H9 (cell line): ENCODE data around the gene MUC16. TPM values are rescaled to one million over a fixed set of nuclear protein-coding genes. Genes with fewer than 3 reads are reported as not detected.

ENCODE experiments used
- DNase-seq: peaks from one replicate; pipeline ENCODE4 v3.0.0-alpha.2; 2017
- H2AFZ ChIP-seq: one replicate; pipeline ENCODE4 v1.6.1; 2013; ENCODE audit warnings: mild to moderate bottlenecking, low read length, control low read depth, moderate library complexity
- H2AK5ac ChIP-seq: 2 replicates; pipeline ENCODE4 v1.6.1; 2013; ENCODE audit warnings: low read length, control low read depth, mixed read lengths; ENCODE audit not compliant: insufficient read length
- H2BK120ac ChIP-seq: one replicate; pipeline ENCODE4 v1.6.1; 2013; ENCODE audit warnings: low read depth, mild to moderate bottlenecking, low read length, control low read depth, inconsistent platforms; ENCODE audit not compliant: poor library complexity, severe bottlenecking
- H2BK12ac ChIP-seq: 2 replicates; pipeline ENCODE4 v1.6.1; 2013; ENCODE audit warnings: low read length, control low read depth, mixed read lengths, low read depth; ENCODE audit not compliant: insufficient read length
- H2BK15ac ChIP-seq: 2 replicates; pipeline ENCODE4 v1.6.1; 2013; ENCODE audit warnings: low read depth, low read length, control low read depth
- H2BK20ac ChIP-seq: one replicate; pipeline ENCODE4 v1.6.1; 2013; ENCODE audit warnings: low read depth, mild to moderate bottlenecking, low read length, control low read depth, inconsistent platforms; ENCODE audit not compliant: poor library complexity, severe bottlenecking
- H2BK5ac ChIP-seq: 2 replicates; pipeline ENCODE4 v1.6.1; 2013; ENCODE audit warnings: low read length, control low read depth, mixed read lengths; ENCODE audit not compliant: insufficient read length
- H3K14ac ChIP-seq: 2 replicates; pipeline ENCODE4 v1.6.1; 2013; ENCODE audit warnings: low read length, control low read depth; ENCODE audit not compliant: insufficient read depth
- H3K18ac ChIP-seq: 2 replicates; pipeline ENCODE4 v1.6.1; 2013; ENCODE audit warnings: low read depth, mild to moderate bottlenecking, mixed read lengths, low read length, control low read depth; ENCODE audit not compliant: insufficient read length
- H3K23ac ChIP-seq: 2 replicates; pipeline ENCODE4 v1.6.1; 2013; ENCODE audit warnings: low read length, control low read depth, mixed read lengths, low read depth; ENCODE audit not compliant: insufficient read length
- H3K23me2 ChIP-seq: 2 replicates; pipeline ENCODE4 v1.6.1; 2013; ENCODE audit warnings: low read depth, mild to moderate bottlenecking, mixed read lengths, low read length, control low read depth; ENCODE audit not compliant: insufficient read length, poor library complexity, severe bottlenecking
- H3K27ac ChIP-seq: 2 replicates; pipeline ENCODE4 v1.5.1; 2013; ENCODE audit warnings: low read length, control low read depth, mixed read lengths, low read depth; ENCODE audit not compliant: insufficient read length
- H3K27me3 ChIP-seq: 2 replicates; pipeline ENCODE4 v1.6.1; 2013; ENCODE audit warnings: low read length, control low read depth, inconsistent platforms; ENCODE audit not compliant: insufficient read depth
- H3K4ac ChIP-seq: 2 replicates; pipeline ENCODE4 v1.6.1; 2013; ENCODE audit warnings: low read depth, mild to moderate bottlenecking, control low read depth, inconsistent platforms, low read length, moderate library complexity
- H3K4me1 ChIP-seq: 2 replicates; pipeline ENCODE4 v1.6.1; 2013; ENCODE audit warnings: low read length, control low read depth, inconsistent platforms; ENCODE audit not compliant: insufficient read depth
- H3K4me2 ChIP-seq: 2 replicates; pipeline ENCODE4 v1.6.1; 2013; ENCODE audit warnings: low read length, control low read depth, mixed read lengths; ENCODE audit not compliant: insufficient read length, insufficient read depth
- H3K56ac ChIP-seq: 2 replicates; pipeline ENCODE4 v1.6.1; 2013; ENCODE audit warnings: low read depth, mild to moderate bottlenecking, mixed read lengths, low read length, control low read depth; ENCODE audit not compliant: insufficient read length
- H3K79me1 ChIP-seq: 2 replicates; pipeline ENCODE4 v1.6.1; 2013; ENCODE audit warnings: low read depth, mild to moderate bottlenecking, moderate library complexity, low read length, control low read depth, inconsistent platforms; ENCODE audit not compliant: insufficient read depth, poor library complexity, severe bottlenecking
- H3K79me2 ChIP-seq: 2 replicates; pipeline ENCODE4 v1.6.1; 2013; ENCODE audit warnings: low read length, control low read depth, inconsistent platforms; ENCODE audit not compliant: insufficient read depth
- H3K9ac ChIP-seq: 2 replicates; pipeline ENCODE4 v1.6.1; 2013; ENCODE audit warnings: low read length, control low read depth, mixed read lengths; ENCODE audit not compliant: insufficient read length; ENCODE audit errors: extremely low read depth
- H3K9me3 ChIP-seq: one replicate; pipeline ENCODE4 v1.6.1; 2013; ENCODE audit warnings: low read depth, low read length, inconsistent platforms; ENCODE audit not compliant: control insufficient read depth
- H3T11ph ChIP-seq: one replicate; pipeline ENCODE4 v1.6.1; 2013; ENCODE audit warnings: mild to moderate bottlenecking, low read length, control low read depth, inconsistent platforms
- H4K20me1 ChIP-seq: one replicate; pipeline ENCODE4 v1.6.1; 2013; ENCODE audit not compliant: control insufficient read depth, insufficient read length, insufficient read depth
- H4K5ac ChIP-seq: 2 replicates; pipeline ENCODE4 v1.6.1; 2013; ENCODE audit warnings: low read depth, mild to moderate bottlenecking, mixed read lengths, low read length, control low read depth; ENCODE audit not compliant: insufficient read length
- H4K8ac ChIP-seq: replicated peaks from 2 replicates; pipeline ENCODE4 v1.6.1; 2013; ENCODE audit warnings: low read length, control low read depth, mixed read lengths, low read depth; ENCODE audit not compliant: insufficient read length
- H4K91ac ChIP-seq: 2 replicates; pipeline ENCODE4 v1.6.1; 2013; ENCODE audit warnings: low read depth, mild to moderate bottlenecking, moderate library complexity, mixed read lengths, low read length, control low read depth; ENCODE audit not compliant: insufficient read length
- H3K27ac Mint-ChIP-seq, 3 experiments: 2 replicates in 2 of 3; 3 replicates in 1 of 3; pipeline ENCODE4 v1.8.0; 2020 to 2021; ENCODE audit warnings: mixed read lengths in 3 of 3, mild to moderate bottlenecking in 1 of 3, moderate library complexity in 1 of 3
- H3K27me3 Mint-ChIP-seq: 2 replicates; pipeline ENCODE4 v1.8.0; 2021; ENCODE audit warnings: low read depth, mild to moderate bottlenecking, moderate library complexity, mixed read lengths
- H3K36me3 Mint-ChIP-seq, 3 experiments: 2 replicates in 2 of 3; 3 replicates in 1 of 3; pipeline ENCODE4 v1.8.0; 2020 to 2021; ENCODE audit warnings: low read depth in 3 of 3, mixed read lengths in 3 of 3; ENCODE audit not compliant: insufficient read depth in 1 of 3
- H3K4me1 Mint-ChIP-seq, 2 experiments: 2 replicates each; pipeline ENCODE4 v1.8.0; 2020; ENCODE audit warnings: mixed read lengths in 2 of 2
- H3K4me3 Mint-ChIP-seq, 2 experiments: 2 replicates in 1 of 2; 3 replicates in 1 of 2; pipeline ENCODE4 v1.8.0; 2020 to 2021; ENCODE audit warnings: mild to moderate bottlenecking in 2 of 2, mixed read lengths in 2 of 2, moderate library complexity in 1 of 2
- H3K9me3 Mint-ChIP-seq, 2 experiments: 2 replicates in 1 of 2; 3 replicates in 1 of 2; pipeline ENCODE4 v1.8.0; 2020; ENCODE audit warnings: mild to moderate bottlenecking in 2 of 2, mixed read lengths in 2 of 2, moderate library complexity in 1 of 2
- WGBS: extraction: QIAGEN DNeasy Blood & Tissue Kit; methylation state at CpG from one replicate; pipeline ENCODE4 v1.1.7; 2013; ENCODE audit warnings: missing lambda C conversion rate, low lambda C conversion rate, mixed read lengths; ENCODE audit not compliant: insufficient read length; ENCODE audit errors: extremely low coverage; 5-methylcytosine and 5-hydroxymethylcytosine counted together
- total RNA-seq: library from RNA; stranded (reverse); gene quantifications from 2 replicates; pipeline ENCODE4 v1.2.1, GENCODE V29; 2021
- TF ChIP-seq, protein P1 (sequence below): fragments of 200-600 bp; sonication (generic); conservative IDR thresholded peaks from 3 replicates; pipeline ENCODE4 v1.8.0; 2021; ENCODE audit warnings: antibody characterized with exemption, mild to moderate bottlenecking

MUC16 gene
- total RNA-seq, 1 experiment from 2014 or later = 0.22 TPM

- Mint-ChIP-seq H3K4me1 (no peaks in the 10 kb centered on the region), H3K9me3 (peaks cover 13 to 51% of the 10 kb centered on the region in 2 experiments), H3K27ac (no peak overlapping the region), H3K36me3 (peaks cover 0 to 28% (median 8%) of the 10 kb centered on the region in 3 experiments; a peak in 5 of 7 replicates), H3K4me3 (no peak overlapping the region; a peak in 1 of 5 replicates), H3K27me3 (peaks cover 10% of the 10 kb centered on the region)
- Histone ChIP-seq H2BK120ac (no peak overlapping the region), H3K56ac (no peak overlapping the region), H3K27ac (no peak overlapping the region), H3K79me1 (no peaks in the 10 kb centered on the region), H3K4me1 (no peaks in the 10 kb centered on the region), H4K20me1 (no peaks in the 10 kb centered on the region), H4K5ac (no peak overlapping the region), H3K23me2 (no peaks in the 10 kb centered on the region), H2BK12ac (no peak overlapping the region), H3K4ac (no peak overlapping the region), H2AK5ac (no peak overlapping the region), H3K9me3 (peaks cover 88% of the 10 kb centered on the region), H3K9ac (no peak overlapping the region), H3K23ac (no peak overlapping the region), H3K18ac (no peak overlapping the region), H3K27me3 (no peaks in the 10 kb centered on the region), H3K4me2 (no peak overlapping the region), H3K14ac (no peak overlapping the region), H3T11ph (no peak overlapping the region), H4K91ac (no peak overlapping the region), H2BK5ac (no peak overlapping the region), H2AFZ (no peak overlapping the region), H2BK20ac (no peak overlapping the region), H4K8ac (no peak overlapping the region), H2BK15ac (no peak overlapping the region), H3K79me2 (no peaks in the 10 kb centered on the region)
- no peak for DNase-seq
- TF ChIP-seq, protein P1, sequence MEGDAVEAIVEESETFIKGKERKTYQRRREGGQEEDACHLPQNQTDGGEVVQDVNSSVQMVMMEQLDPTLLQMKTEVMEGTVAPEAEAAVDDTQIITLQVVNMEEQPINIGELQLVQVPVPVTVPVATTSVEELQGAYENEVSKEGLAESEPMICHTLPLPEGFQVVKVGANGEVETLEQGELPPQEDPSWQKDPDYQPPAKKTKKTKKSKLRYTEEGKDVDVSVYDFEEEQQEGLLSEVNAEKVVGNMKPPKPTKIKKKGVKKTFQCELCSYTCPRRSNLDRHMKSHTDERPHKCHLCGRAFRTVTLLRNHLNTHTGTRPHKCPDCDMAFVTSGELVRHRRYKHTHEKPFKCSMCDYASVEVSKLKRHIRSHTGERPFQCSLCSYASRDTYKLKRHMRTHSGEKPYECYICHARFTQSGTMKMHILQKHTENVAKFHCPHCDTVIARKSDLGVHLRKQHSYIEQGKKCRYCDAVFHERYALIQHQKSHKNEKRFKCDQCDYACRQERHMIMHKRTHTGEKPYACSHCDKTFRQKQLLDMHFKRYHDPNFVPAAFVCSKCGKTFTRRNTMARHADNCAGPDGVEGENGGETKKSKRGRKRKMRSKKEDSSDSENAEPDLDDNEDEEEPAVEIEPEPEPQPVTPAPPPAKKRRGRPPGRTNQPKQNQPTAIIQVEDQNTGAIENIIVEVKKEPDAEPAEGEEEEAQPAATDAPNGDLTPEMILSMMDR = no peak
- WGBS = no CpG with 5 or more reads among the region's 5 CpGs
Measured at GRCh38 chr19:8973501-8974091, 36.6 kb downstream of the MUC16 start.
